HG02623 (cell line): Measurements from ENCODE around the gene ELFN2.
"Not testable (repeated sequence)": the region's sequence is repeated elsewhere in the genome, so short reads cannot be mapped to it uniquely, and the experiment has no call there.

ENCODE experiments used
- ATAC-seq: cut with Tn5 transposase; IDR thresholded peaks from one replicate; pipeline ENCODE4 v1.9.1; 2021; ENCODE audit warnings: moderate library complexity; ENCODE audit not compliant: unreplicated experiment

The ELFN2 gene

DNA sequence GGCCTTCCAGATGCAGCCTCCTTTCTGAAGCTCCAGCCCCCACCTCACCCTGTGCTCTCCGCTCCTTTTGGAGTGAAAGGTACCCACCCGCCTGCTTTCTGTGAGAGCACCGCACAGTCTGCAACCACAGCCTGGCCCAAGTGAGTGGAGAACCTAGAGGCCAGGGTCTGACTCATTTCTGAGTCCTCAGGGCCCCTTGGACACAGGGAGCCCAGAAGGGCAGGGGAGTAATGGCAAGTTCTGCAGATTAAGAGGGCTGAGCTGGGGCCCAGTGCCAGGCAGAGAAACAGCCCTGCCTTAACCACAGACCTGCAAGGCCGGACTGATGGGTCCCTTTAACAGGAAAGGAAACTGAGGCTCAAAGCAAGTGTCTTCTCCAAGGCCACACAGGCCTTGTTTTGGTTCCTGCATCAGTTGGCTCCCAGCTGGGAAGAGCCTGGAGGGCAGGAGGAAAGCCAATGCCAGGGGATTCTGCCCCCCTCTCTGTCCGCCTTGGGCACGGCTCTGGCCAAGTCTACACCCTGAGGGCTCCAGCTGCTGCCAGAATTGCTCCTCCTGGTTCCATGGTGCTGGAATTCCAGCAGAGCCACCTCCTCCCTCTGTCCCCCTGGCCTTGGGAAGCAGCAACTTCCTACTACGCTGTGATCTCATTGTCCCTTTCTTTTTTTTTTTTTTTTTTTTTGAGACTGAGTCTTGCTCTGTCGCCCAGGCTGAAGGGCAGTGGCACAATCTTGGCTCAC lies 89.9 kb downstream of the ELFN2 start:
- no peak for ATAC-seq

GRCh38 chr22:37336579-37336978 lies 90.7 kb downstream of the ELFN2 start:
- no peak for ATAC-seq

GRCh38 chr22:37335806-37336199 lies 91.5 kb downstream of the ELFN2 start:
- no peak for ATAC-seq

DNA sequence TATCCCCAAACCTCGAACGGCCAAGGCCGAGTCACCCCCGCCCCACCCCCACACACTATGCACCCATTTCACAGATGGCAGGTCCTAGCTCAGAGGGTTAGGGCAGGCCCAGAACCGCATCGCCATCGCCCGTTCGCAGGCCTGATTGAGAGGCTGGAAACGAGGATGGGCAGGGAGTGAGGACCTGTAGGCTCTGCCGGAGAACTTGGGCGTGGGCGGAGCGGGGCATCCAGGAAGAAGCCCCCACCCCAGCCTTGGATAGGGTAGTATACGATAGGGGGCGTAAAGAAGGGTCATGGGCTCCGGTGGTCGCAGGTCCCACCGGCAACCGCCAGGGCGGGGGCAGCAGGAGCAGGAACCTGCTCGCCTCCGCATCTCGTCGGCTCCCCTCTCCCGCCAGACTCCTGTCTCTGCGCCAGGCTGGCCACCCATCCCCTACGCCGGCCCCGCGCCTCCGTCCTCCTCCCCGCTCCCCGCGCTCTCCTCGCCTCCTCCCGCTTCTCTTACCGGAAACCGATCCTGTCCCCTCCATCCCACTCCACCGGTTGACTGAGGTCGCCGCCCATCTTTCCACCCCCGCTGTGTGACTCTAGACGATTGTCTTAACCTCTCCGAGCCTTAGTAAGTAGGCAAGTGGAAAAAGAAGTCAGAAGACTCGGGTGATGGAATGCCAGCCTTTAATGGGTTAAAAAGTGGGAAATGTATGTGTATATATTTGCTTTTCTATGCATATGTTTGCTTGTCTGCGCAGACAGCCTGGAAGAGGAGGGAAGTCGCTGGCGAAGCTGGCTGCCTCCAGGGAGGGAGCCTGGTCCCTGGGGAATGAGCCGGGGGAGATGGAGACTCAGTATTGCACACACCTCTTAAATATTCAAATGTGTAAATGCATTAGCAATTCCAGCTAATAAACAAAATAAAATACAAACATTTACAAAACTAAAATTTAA lies 92.1 kb downstream of the ELFN2 start:
- ATAC-seq, result no peak

DNA sequence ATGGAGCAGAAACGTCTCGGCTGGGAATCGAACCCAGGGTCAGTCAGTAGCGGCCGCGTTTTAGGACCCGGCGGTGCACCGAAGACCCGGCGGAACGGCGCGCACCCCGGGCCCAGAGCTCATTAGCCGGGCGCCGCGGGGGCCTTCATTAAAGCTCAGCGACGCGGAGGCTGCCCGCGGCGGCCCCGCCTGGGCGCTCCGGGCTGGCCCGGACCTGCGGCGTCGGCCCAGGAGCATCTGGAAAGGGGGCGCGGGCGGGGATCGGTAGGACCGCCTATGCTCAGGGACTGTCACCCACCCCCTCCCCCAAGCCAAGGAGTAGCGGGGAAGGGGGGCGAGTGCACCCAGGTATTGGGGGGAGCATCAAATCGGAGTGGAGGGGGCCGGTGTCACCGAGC lies 92.8 kb downstream of the ELFN2 start:
- no peak for ATAC-seq

DNA sequence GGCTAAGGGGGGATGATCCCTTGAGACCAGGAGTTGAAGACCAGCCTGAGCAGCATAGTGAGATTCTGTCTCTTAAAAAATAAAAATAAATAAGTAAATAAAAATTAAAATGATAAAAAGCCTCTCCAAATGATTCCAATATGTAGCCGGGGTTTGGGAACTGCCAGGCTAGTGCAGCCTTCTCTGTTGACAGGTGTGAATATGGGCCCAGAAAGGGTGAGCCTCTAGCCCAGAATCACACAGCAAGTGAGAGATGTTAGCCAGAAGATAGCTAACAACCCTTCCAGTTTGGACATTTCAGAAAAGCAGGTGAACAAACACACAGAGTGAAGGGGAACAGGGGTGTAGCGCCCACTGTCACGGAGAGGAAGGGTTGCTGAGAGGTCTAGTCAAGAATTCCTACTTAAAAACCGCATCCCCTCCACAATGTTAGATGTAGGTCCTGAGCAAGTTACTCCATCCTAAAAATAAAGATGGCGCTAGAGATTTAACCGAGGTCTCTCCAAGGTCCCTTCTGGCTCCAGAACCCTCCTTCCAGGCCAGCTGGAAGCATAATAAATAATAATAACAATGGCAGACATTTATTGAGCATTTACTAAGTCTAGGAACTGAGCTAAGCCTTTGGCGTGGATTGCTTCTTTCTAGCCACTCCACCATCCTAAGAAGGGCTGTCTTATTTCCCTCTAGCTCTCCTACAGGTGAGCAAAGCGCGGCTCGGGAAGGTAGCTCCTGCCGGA lies 93.4 kb downstream of the ELFN2 start:
- no peak for ATAC-seq

DNA sequence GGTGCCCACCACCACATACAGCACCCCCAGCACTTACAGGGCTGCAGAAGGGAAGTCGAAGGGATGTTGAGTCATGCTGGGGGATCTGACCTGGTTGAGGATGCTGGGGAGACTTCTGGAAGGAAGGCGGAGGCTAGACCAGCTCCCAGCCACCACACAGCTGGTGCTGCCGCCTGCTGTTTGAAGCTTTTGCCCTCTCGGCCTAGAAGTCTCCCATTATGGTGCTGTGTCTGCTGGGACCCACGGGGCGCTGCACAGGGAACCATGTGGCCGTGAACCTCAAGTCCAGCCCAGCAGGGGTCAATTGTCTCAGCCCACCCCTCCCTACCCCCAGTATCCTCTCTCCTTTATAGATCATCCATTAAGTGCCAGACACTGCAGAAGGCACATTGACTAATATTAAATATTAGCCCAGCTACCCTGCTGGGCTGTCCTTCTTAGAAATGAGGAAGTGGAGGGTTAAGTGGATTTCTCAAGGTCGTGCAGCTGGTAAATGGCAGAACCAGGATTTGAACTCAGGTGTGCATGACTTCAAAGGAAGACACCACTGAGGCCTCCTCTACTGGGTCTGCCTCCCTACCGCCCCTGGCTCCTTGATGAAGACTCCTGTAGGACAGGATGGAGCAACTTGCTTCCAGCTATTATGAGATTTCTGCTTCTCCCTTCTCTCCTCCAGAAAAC lies 95.3 kb downstream of the ELFN2 start:
- no peak for ATAC-seq

- ATAC-seq, result no peak
These were observed 96.2 kb downstream of the ELFN2 start for GRCh38 chr22:37331034-37331428.

- ATAC-seq, result no peak
These were observed 96.9 kb downstream of the ELFN2 start for GRCh38 chr22:37330200-37331033.

- ATAC-seq, result no peak
These were observed 97.8 kb downstream of the ELFN2 start for GRCh38 chr22:37329238-37330140.

DNA sequence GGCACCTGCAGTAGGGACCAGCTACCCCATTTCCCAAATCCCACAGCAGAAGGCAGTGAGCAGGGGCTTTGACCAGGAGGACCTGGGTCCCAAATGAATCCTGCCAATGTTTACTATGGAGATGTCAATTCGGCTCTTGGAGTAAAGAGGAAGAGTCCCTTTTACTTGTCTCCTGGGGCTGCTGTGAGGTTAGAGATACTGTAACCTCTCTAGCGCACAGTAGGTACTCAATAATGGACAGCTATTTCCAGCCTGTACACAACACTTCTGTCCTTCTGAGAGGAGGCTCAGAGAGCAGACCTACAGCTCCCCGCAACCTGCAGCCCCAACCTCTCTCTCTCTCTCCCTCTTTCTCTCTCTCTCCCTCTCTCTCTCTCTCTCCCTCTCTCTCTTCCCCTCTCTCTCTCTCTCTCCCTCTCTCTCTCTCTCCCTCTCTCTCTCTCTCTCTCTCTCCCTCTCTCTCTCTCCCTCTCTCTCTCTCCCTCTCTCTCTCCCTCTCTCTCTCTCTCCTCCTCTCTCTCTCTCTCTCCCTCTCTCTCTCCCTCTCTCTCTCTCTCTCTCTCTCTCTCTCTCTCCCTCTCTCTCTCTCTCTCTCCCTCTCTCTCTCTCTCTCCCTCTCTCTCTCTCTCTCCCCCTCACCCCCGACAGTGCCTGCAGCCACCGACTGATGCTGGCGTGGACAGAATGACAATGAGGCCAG lies 98.6 kb downstream of the ELFN2 start:
- not testable (repeated sequence) for ATAC-seq

DNA sequence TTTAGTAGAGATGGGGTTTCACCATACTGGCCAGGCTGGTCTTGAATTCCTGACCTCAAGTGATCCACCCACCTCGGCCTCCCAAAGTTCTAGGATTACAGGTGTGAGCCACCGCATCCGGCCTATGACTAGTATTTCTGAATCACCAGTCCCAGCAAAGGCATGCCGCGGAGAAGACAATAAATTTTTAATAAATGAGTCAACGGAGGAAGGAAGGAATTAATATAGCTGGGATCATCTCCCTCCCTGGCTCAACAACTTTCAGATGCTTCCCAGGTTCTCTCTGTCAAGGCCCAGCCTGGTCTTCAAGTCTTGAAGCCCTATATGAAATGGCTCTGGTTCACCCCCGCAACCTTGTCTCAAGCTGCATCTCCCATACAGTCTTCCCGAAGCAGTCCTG lies 99.3 kb downstream of the ELFN2 start:
- no peak for ATAC-seq

DNA sequence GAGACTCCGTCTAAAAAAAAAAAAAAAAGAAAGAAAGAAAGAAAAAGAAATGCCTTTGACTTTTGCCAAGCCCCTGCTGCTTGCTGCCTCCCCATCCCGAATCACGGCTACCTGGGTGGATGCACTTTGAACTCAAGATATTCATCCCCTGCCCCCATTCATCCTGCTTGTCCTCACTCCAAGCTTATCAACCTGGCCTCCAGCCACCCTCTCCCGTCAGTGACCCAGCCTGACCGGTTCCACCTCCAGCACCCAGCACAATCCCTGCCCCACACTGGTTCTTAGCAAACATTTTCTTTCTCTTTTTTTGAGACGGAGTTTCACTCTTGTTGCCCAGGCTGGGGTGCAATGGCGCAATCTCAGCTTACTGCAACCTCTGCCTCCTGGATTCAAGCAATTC lies 100.6 kb downstream of the ELFN2 start:
- no peak for ATAC-seq

DNA sequence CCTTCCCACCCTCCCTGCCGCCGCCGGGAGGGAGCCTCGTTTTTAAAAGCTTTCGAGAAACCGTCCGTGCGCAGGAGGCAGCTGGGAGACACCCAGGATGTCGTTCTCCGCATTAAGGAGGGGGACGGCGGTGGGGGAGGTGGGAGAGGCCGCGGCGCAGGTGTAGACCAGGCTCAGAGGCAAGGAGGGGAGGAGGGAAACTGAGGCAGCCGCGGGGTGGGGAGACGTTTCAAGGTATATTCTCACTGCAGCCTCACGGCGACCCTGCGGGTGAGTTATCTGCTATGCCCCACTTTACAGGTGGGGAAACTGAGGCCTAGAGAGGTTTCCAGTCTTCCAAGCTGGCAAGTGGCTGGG lies 102.3 kb downstream of the ELFN2 start:
- ATAC-seq, result no peak

DNA sequence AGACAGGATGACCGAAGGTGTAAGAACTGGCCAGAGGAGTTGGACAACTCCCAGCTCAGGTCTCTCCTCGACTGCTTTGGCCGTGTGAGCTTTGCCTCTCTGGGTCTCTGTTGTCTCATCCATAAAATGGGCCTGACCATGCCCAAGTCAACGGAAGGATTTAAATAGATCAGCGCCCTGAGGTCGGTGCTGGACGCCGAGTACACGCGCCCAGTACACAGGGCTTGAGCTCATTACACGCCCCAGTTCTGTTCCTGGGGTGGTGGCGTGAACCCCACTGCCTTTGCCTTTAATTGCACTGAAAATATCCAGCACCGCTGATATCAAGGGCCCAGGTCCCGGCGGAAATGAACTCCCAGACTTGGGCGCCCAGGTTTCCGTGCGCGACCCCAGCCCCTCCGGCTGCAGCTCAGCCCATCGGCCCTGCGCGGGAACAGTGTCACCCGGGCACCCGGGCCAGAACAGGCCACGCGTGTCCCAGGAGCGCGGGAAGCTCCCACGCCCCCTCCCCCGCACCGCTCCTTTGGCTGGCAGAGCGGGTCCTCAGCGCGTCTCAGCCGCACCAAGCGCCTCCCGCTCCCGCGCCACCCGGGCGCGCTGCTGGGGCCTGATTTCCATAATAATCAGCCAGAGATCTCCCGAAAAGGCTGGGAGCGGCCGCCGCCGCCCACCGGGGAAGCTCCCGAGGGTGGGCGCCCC lies 102.8 kb downstream of the ELFN2 start:
- ATAC-seq, result no peak

GRCh38 chr22:37320726-37321677 lies 106.3 kb downstream of the ELFN2 start:
- ATAC-seq, result no peak

GRCh38 chr22:37319469-37319868 lies 107.8 kb downstream of the ELFN2 start:
- no peak for ATAC-seq
